ENCODE data around the gene DSC2. TPM values are rescaled to one million over a fixed set of nuclear protein-coding genes. Genes with fewer than 3 reads are reported as not detected.
"Not testable (repeated sequence)": the region's sequence is repeated elsewhere in the genome, so short reads cannot be mapped to it uniquely, and the experiment has no call there.

The DSC2 gene
- total RNA-seq, 1 donor, result under 0.01 TPM

- DNase-seq (ENCODE audit: low read depth), result no peak
- no peak overlapping the region for H3K4me3 ChIP-seq (ENCODE audit: low read depth, low read length)
- no peak for TF ChIP-seq CTCF (IDR thresholded peaks at IDR 0.05; ENCODE audit: insufficient read depth, low read depth, low read length)
Measured at GRCh38 chr18:31015715-31016434, 86.3 kb downstream of the DSC2 start.

GRCh38 chr18:31011455-31011854 is 90.8 kb downstream of the DSC2 start:
- not testable (repeated sequence) for H3K4me3 ChIP-seq (ENCODE audit: low read depth, low read length); DNase-seq (ENCODE audit: low read depth)

- DNase-seq (ENCODE audit: low read depth), result no peak
- no peak overlapping the region for H3K4me3 ChIP-seq (ENCODE audit: low read depth, low read length)
- no peak for TF ChIP-seq CTCF (IDR thresholded peaks at IDR 0.05; ENCODE audit: insufficient read depth, low read depth, low read length)
Measured at GRCh38 chr18:31010601-31011000, 91.6 kb downstream of the DSC2 start.

Other genes starting within 250 kb of the DSC2 start
- under 0.01 and 0.43 TPM in 2 replicates for gene DSC3, start 59.7 kb downstream of the DSC2 start, total RNA-seq
- not detected in 2 replicates for gene DSC1, start 60.4 kb upstream of the DSC2 start, total RNA-seq
- gene DSG1, start 215.7 kb upstream of the DSC2 start, total RNA-seq, result not detected in 2 replicates

Measured in fibroblast of villous mesenchyme (primary cell).